ENCODE results near the gene IFI27L2. TPM values are rescaled to one million over a fixed set of nuclear protein-coding genes. Genes with fewer than 3 reads are reported as not detected.

Gene IFI27L2
- total and polyA plus RNA-seq, 2 experiments from 2014 or later: 91.5 to 95.1 TPM

GRCh38 chr14:94173471-94173884 is 44.1 kb upstream of the IFI27L2 start:
- Histone ChIP-seq H3K36me3 (replicated peaks; ENCODE audit: insufficient read depth, low read depth) (no peaks in the 10 kb centered on the region), H3K4me1 (ENCODE audit: insufficient read depth) (peaks cover 9% of the 10 kb centered on the region), H4K20me1 (ENCODE audit: insufficient read depth, poor library complexity, severe bottlenecking) (no peaks in the 10 kb centered on the region), H3K27me3 (peaks cover 50% of the 10 kb centered on the region), H3K9me2 (replicated peaks; ENCODE audit: insufficient read depth) (no peaks in the 10 kb centered on the region), H3K4me3 (peak overlapping the region; percentile 80), H3K4me2 (peak overlapping the region; percentile 99), H3K27ac (peak overlapping the region; percentile 61), H3K79me2 (no peaks in the 10 kb centered on the region), H3K9me3 (ENCODE audit: low read depth) (no peaks in the 10 kb centered on the region), H2AFZ (peak overlapping the region; percentile 97)
- TF ChIP-seq EZH2 (IDR thresholded peaks at IDR 0.05; ENCODE audit: borderline replicate concordance): no peak
- no peak for TF ChIP-seq EZH2phosphoT487 (IDR thresholded peaks at IDR 0.05; ENCODE audit: low read depth, severe bottlenecking, unreplicated experiment)
- TF ChIP-seq, protein P1, sequence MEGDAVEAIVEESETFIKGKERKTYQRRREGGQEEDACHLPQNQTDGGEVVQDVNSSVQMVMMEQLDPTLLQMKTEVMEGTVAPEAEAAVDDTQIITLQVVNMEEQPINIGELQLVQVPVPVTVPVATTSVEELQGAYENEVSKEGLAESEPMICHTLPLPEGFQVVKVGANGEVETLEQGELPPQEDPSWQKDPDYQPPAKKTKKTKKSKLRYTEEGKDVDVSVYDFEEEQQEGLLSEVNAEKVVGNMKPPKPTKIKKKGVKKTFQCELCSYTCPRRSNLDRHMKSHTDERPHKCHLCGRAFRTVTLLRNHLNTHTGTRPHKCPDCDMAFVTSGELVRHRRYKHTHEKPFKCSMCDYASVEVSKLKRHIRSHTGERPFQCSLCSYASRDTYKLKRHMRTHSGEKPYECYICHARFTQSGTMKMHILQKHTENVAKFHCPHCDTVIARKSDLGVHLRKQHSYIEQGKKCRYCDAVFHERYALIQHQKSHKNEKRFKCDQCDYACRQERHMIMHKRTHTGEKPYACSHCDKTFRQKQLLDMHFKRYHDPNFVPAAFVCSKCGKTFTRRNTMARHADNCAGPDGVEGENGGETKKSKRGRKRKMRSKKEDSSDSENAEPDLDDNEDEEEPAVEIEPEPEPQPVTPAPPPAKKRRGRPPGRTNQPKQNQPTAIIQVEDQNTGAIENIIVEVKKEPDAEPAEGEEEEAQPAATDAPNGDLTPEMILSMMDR (IDR thresholded peaks at IDR 0.05; ENCODE audit: poor library complexity): no peak
- 3% methylated on average over 18 of the region's 20 CpGs for WGBS (ENCODE audit: low lambda C conversion rate, missing lambda C conversion rate)
- peak; percentile 36 for DNase-seq (ENCODE audit: low spot score)

DNA sequence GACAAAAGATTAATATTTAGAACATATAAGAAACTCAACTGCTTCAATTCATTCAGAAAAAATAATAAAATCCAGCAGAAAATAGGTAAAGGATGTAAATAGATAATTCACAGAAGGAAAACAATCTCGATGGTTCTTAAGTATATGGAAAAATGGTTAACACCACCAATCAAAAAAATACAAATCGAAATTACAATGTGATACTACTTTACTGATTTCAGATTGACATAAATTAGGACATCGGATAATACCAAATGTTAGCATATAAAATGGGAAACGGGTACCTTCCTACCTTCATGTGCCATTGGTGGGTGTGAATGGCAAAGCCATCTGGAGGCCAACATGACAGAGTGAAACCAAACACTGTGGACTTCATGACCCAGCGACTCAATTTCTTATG is 43.1 kb upstream of the IFI27L2 start:
- no peak overlapping the region for H3K4me2 ChIP-seq

DNA sequence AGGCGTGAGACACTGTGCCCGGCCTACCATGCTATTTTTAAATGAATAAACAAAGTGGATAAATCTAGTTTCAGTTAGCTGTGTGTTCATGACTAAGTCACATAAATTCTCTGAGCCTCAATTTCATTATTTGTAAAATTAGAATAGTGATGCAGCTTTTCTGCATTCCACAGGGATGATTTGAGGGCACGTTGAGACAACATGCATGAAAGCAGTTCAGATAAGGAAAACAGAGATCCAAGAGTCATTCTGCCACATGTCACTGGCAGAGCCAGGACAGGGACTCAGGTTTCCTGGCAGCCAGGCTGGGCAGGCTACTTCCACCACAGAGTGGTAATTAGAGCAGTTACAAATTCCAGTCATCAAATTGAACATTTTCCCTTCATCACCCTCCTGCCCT is 41.8 kb upstream of the IFI27L2 start:
- 62% methylated on average over 3 of the region's 3 CpGs for WGBS (ENCODE audit: low lambda C conversion rate, missing lambda C conversion rate)
- Histone ChIP-seq H3K36me3 (replicated peaks; ENCODE audit: insufficient read depth, low read depth) (no peaks in the 10 kb centered on the region), H3K4me1 (ENCODE audit: insufficient read depth) (peaks cover 9% of the 10 kb centered on the region), H3K79me2 (no peaks in the 10 kb centered on the region), H3K4me3 (no peak overlapping the region), H3K27me3 (peaks cover 32% of the 10 kb centered on the region), H2AFZ (no peak overlapping the region), H3K9me3 (ENCODE audit: low read depth) (no peaks in the 10 kb centered on the region), H3K27ac (no peak overlapping the region), H4K20me1 (ENCODE audit: insufficient read depth, poor library complexity, severe bottlenecking) (no peaks in the 10 kb centered on the region), H3K9me2 (replicated peaks; ENCODE audit: insufficient read depth) (no peaks in the 10 kb centered on the region), H3K4me2 (no peak overlapping the region)
- no peak for TF ChIP-seq EZH2phosphoT487 (IDR thresholded peaks at IDR 0.05; ENCODE audit: low read depth, severe bottlenecking, unreplicated experiment)
- TF ChIP-seq, protein P1 (IDR thresholded peaks at IDR 0.05; ENCODE audit: poor library complexity): no peak
- TF ChIP-seq EZH2 (IDR thresholded peaks at IDR 0.05; ENCODE audit: borderline replicate concordance): no peak
- no peak for DNase-seq (ENCODE audit: low spot score)

More for the DNA sequence above, 43.1 kb upstream of the IFI27L2 start:
- no peak overlapping the region for H3K27ac ChIP-seq
- no peak overlapping the region for H3K4me3 ChIP-seq
- no peaks in the 10 kb centered on the region for H3K79me2 ChIP-seq
- DNase-seq (ENCODE audit: low spot score): no peak
- no peaks in the 10 kb centered on the region for H3K36me3 ChIP-seq (replicated peaks; ENCODE audit: insufficient read depth, low read depth)
- no peak overlapping the region for H2AFZ ChIP-seq
- H4K20me1 ChIP-seq (ENCODE audit: insufficient read depth, poor library complexity, severe bottlenecking): no peaks in the 10 kb centered on the region
- TF ChIP-seq, protein P1 (IDR thresholded peaks at IDR 0.05; ENCODE audit: poor library complexity): no peak
- TF ChIP-seq EZH2phosphoT487 (IDR thresholded peaks at IDR 0.05; ENCODE audit: low read depth, severe bottlenecking, unreplicated experiment) (no peak), EZH2 (IDR thresholded peaks at IDR 0.05; ENCODE audit: borderline replicate concordance) (no peak)
- no peaks in the 10 kb centered on the region for H3K9me3 ChIP-seq (ENCODE audit: low read depth)
- 94% methylated on average over 5 of the region's 5 CpGs for WGBS (ENCODE audit: low lambda C conversion rate, missing lambda C conversion rate)
- H3K9me2 ChIP-seq (replicated peaks; ENCODE audit: insufficient read depth): no peaks in the 10 kb centered on the region
- peaks cover 45% of the 10 kb centered on the region for H3K27me3 ChIP-seq
- peaks cover 9% of the 10 kb centered on the region for H3K4me1 ChIP-seq (ENCODE audit: insufficient read depth)

DNA sequence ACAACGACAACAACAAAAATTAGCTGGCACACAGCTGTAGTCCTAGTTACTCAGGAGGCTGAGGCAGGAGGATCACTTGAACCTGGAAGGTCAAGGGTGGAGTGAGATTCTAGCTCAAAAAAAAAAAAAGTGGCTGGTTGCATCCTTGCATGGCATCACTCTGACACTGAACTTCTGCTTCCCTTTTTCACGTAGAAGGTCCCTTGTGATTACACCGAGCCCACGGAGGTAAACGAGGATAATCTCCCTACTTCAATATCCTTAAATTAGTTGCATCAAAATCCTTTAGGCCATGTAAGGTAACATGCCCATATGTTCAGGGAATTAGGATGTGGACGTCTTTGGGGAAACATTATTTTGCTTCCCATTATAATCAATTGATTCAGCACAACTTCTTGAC is 40.7 kb upstream of the IFI27L2 start:
- H4K20me1 ChIP-seq (ENCODE audit: insufficient read depth, poor library complexity, severe bottlenecking): no peaks in the 10 kb centered on the region
- no peaks in the 10 kb centered on the region for H3K9me2 ChIP-seq (replicated peaks; ENCODE audit: insufficient read depth)
- peaks cover 7% of the 10 kb centered on the region for H3K4me1 ChIP-seq (ENCODE audit: insufficient read depth)
- no peak overlapping the region for H2AFZ ChIP-seq
- TF ChIP-seq EZH2 (IDR thresholded peaks at IDR 0.05; ENCODE audit: borderline replicate concordance) (no peak), EZH2phosphoT487 (IDR thresholded peaks at IDR 0.05; ENCODE audit: low read depth, severe bottlenecking, unreplicated experiment) (no peak)
- TF ChIP-seq, protein P1 (IDR thresholded peaks at IDR 0.05; ENCODE audit: poor library complexity): no peak
- H3K27ac ChIP-seq: no peak overlapping the region
- DNase-seq (ENCODE audit: low spot score): no peak
- WGBS (ENCODE audit: low lambda C conversion rate, missing lambda C conversion rate): 90% methylated on average over 6 of the region's 6 CpGs
- no peak overlapping the region for H3K4me2 ChIP-seq
- H3K4me3 ChIP-seq: no peak overlapping the region
- H3K36me3 ChIP-seq (replicated peaks; ENCODE audit: insufficient read depth, low read depth): no peaks in the 10 kb centered on the region
- peaks cover 24% of the 10 kb centered on the region for H3K27me3 ChIP-seq
- H3K79me2 ChIP-seq: no peaks in the 10 kb centered on the region
- no peaks in the 10 kb centered on the region for H3K9me3 ChIP-seq (ENCODE audit: low read depth)
